Neuronal stem cell (in vitro differentiated cells): Measurements from ENCODE around the gene CKS2. TPM values are rescaled to one million over a fixed set of nuclear protein-coding genes. Genes with fewer than 3 reads are reported as not detected.
A peak's percentile ranks its signal among the peaks of the same experiment; 100 is the strongest.
"Not testable (repeated sequence)": the region's sequence is repeated elsewhere in the genome, so short reads cannot be mapped to it uniquely, and the experiment has no call there.

ENCODE experiments used
- DNase-seq: peaks from one replicate; pipeline ENCODE4 v3.0.0-alpha.2; 2013; ENCODE audit warnings: low spot score
- H2AFZ ChIP-seq: one replicate; pipeline ENCODE4 v1.6.1; 2013; ENCODE audit warnings: mild to moderate bottlenecking, low read length, inconsistent platforms
- H2AK5ac ChIP-seq: 2 replicates; pipeline ENCODE4 v1.6.1; 2013; ENCODE audit warnings: low read depth, mild to moderate bottlenecking, inconsistent platforms, low read length, moderate library complexity, mixed read lengths
- H2BK120ac ChIP-seq: 2 replicates; pipeline ENCODE4 v1.6.1; 2013; ENCODE audit warnings: low read depth, mild to moderate bottlenecking, inconsistent platforms, low read length, moderate library complexity, mixed read lengths
- H2BK12ac ChIP-seq: one replicate; pipeline ENCODE4 v1.6.1; 2013; ENCODE audit warnings: low read length, inconsistent platforms
- H2BK15ac ChIP-seq: 2 replicates; pipeline ENCODE4 v1.6.1; 2013; ENCODE audit warnings: mild to moderate bottlenecking, low read length, inconsistent platforms, mixed read lengths
- H2BK5ac ChIP-seq: one replicate; pipeline ENCODE4 v1.6.1; 2013; ENCODE audit warnings: inconsistent platforms, mild to moderate bottlenecking, low read length, moderate library complexity
- H3K14ac ChIP-seq: one replicate; pipeline ENCODE4 v1.6.1; 2013; ENCODE audit warnings: low read length, inconsistent platforms
- H3K18ac ChIP-seq: 2 replicates; pipeline ENCODE4 v1.6.1; 2013; ENCODE audit warnings: low read length, inconsistent platforms
- H3K23ac ChIP-seq: 2 replicates; pipeline ENCODE4 v1.6.1; 2013; ENCODE audit warnings: low read depth, mild to moderate bottlenecking, mixed read lengths, low read length, inconsistent platforms; ENCODE audit not compliant: poor library complexity
- H3K27ac ChIP-seq: replicated peaks from 3 replicates; pipeline ENCODE4 v1.5.1; 2013; ENCODE audit warnings: low read length, inconsistent platforms
- H3K27me3 ChIP-seq, 3 experiments: 2 replicates each; pipeline ENCODE4 v1.6.1; 2013; ENCODE audit warnings: low read length in 3 of 3, mild to moderate bottlenecking in 2 of 3, inconsistent platforms in 1 of 3, low read depth in 1 of 3, mixed read lengths in 1 of 3, moderate library complexity in 1 of 3; ENCODE audit not compliant: control insufficient read depth in 3 of 3, insufficient read depth in 3 of 3
- H3K36me3 ChIP-seq, 2 donors: replicated peaks in 1 of 2; 2 replicates each; pipeline ENCODE4 v1.6.1; 2013; ENCODE audit warnings: low read length in 2 of 2; ENCODE audit not compliant: control insufficient read depth in 2 of 2, insufficient read depth in 2 of 2
- H3K4ac ChIP-seq: 2 replicates; pipeline ENCODE4 v1.6.1; 2013; ENCODE audit warnings: inconsistent platforms, mild to moderate bottlenecking, low read length, moderate library complexity
- H3K4me1 ChIP-seq, 2 donors: 1 replicate in 1 of 2; 2 replicates in 1 of 2; pipeline ENCODE4 v1.6.1; 2013; ENCODE audit warnings: low read length in 2 of 2, low read depth in 1 of 2; ENCODE audit not compliant: control insufficient read depth in 2 of 2, insufficient read depth in 1 of 2
- H3K4me2 ChIP-seq: one replicate; pipeline ENCODE4 v1.6.1; 2013; ENCODE audit warnings: mild to moderate bottlenecking, low read length, inconsistent platforms; ENCODE audit not compliant: insufficient read depth, poor library complexity, severe bottlenecking
- H3K4me3 ChIP-seq, 2 donors: 2 replicates each; pipeline ENCODE4 v1.5.1; 2013; ENCODE audit warnings: low read length in 2 of 2, mild to moderate bottlenecking in 2 of 2, inconsistent platforms in 1 of 2, moderate library complexity in 1 of 2
- H3K79me1 ChIP-seq: one replicate; pipeline ENCODE4 v1.6.1; 2013; ENCODE audit warnings: low read depth, mild to moderate bottlenecking, inconsistent platforms, low read length, moderate library complexity
- H3K9ac ChIP-seq: one replicate; pipeline ENCODE4 v1.6.1; 2013; ENCODE audit warnings: mild to moderate bottlenecking, low read depth, low read length, inconsistent platforms; ENCODE audit not compliant: poor library complexity
- H3K9me3 ChIP-seq, 2 donors: replicated peaks in 1 of 2; 2 replicates each; pipeline versions ENCODE3 to v1.6.1; 2013; ENCODE audit warnings: low read length in 2 of 2, mild to moderate bottlenecking in 2 of 2, inconsistent platforms in 1 of 2, low read depth in 1 of 2, mixed read lengths in 1 of 2, moderate library complexity in 1 of 2; ENCODE audit not compliant: control insufficient read depth in 2 of 2, insufficient read depth in 1 of 2
- H4K8ac ChIP-seq: one replicate; pipeline ENCODE4 v1.6.1; 2013; ENCODE audit warnings: low read depth, mild to moderate bottlenecking, inconsistent platforms, low read length, moderate library complexity
- H4K91ac ChIP-seq: one replicate; pipeline ENCODE4 v1.6.1; 2013; ENCODE audit warnings: low read length, low read depth, mild to moderate bottlenecking, inconsistent platforms; ENCODE audit not compliant: poor library complexity
- WGBS, 2 donors: extraction: QIAGEN DNeasy Blood & Tissue Kit; methylation state at CpG; one replicate each; pipeline ENCODE4 v1.1.7; 2013; ENCODE audit warnings: missing lambda C conversion rate in 2 of 2, mixed read lengths in 1 of 2; ENCODE audit not compliant: insufficient read length in 2 of 2, insufficient replicate concordance in 1 of 2; ENCODE audit errors: extremely low coverage in 2 of 2; 5-methylcytosine and 5-hydroxymethylcytosine counted together
- polyA plus RNA-seq, 2 experiments: library from polyadenylated mRNA; stranded (reverse); fragments of 200-250 nt; gene quantifications; one replicate each; pipeline ENCODE4 v1.2.3, GENCODE V29; 2013

The CKS2 gene
- polyA plus RNA-seq (2013, experiment 1 of 2): 325 TPM
- polyA plus RNA-seq (2013, experiment 2 of 2): 323 TPM

GRCh38 chr9:89310475-89311345, at the start of gene CKS2:
Gene CKS2 (plus strand): TSS chr9:89311195. CDS start chr9:89311293, 98 bp downstream.
- Histone ChIP-seq H3K79me1 (peaks cover 2% of the 10 kb centered on the region), H4K91ac (no peak within 1 kb of the TSS), H3K14ac (peak within 1 kb of the TSS; percentile 82), H3K27me3 (no peaks in the 10 kb centered on the region), H2AFZ (peak within 1 kb of the TSS; percentile 82), H3K4ac (peak within 1 kb of the TSS; percentile 89), H2BK120ac (no peak within 1 kb of the TSS), H2BK5ac (peak within 1 kb of the TSS; percentile 95), H2BK12ac (no peak within 1 kb of the TSS), H3K27ac (peak within 1 kb of the TSS; percentile 92), H2BK15ac (peak within 1 kb of the TSS; percentile 55), H3K4me2 (peak within 1 kb of the TSS; percentile 66), H3K18ac (peak within 1 kb of the TSS; percentile 97), H3K4me3 (peak within 1 kb of the TSS; percentile 92 to 98), H3K4me1 (peaks cover 3 to 11% of the 10 kb centered on the region in 2 donors), H3K9me3 (no peaks in the 10 kb centered on the region), H3K36me3 (peaks cover 6 to 53% of the 10 kb centered on the region in 2 donors), H3K23ac (peak within 1 kb of the TSS; percentile 99), H3K9ac (peak within 1 kb of the TSS; percentile 96), H4K8ac (no peak within 1 kb of the TSS), H2AK5ac (peak within 1 kb of the TSS; percentile 98)
- peak; percentile 100 for DNase-seq
- WGBS, 2 donors: no CpG with 5 or more reads among the region's 86 CpGs

- Histone ChIP-seq H3K14ac (no peak overlapping the region), H2BK5ac (no peak overlapping the region), H2BK12ac (no peak overlapping the region), H3K9ac (no peak overlapping the region), H3K23ac (no peak overlapping the region), H3K4me1 (no peaks in the 10 kb centered on the region), H3K27ac (no peak overlapping the region), H2BK120ac (no peak overlapping the region), H2AFZ (no peak overlapping the region), H3K18ac (no peak overlapping the region), H2AK5ac (no peak overlapping the region), H4K8ac (no peak overlapping the region), H3K36me3 (peaks cover 0 to 3% of the 10 kb centered on the region in 2 donors), H2BK15ac (no peak overlapping the region), H3K27me3 (no peaks in the 10 kb centered on the region), H3K79me1 (no peaks in the 10 kb centered on the region), H3K9me3 (peaks cover 3 to 44% of the 10 kb centered on the region in 2 donors), H3K4me3 (no peak overlapping the region), H3K4me2 (no peak overlapping the region), H4K91ac (no peak overlapping the region), H3K4ac (no peak overlapping the region)
- WGBS, 2 donors: no CpG with 5 or more reads among the region's 3 CpGs
- DNase-seq: no peak
Measured at GRCh38 chr9:89273528-89274279, 37.3 kb upstream of the CKS2 start.

DNA sequence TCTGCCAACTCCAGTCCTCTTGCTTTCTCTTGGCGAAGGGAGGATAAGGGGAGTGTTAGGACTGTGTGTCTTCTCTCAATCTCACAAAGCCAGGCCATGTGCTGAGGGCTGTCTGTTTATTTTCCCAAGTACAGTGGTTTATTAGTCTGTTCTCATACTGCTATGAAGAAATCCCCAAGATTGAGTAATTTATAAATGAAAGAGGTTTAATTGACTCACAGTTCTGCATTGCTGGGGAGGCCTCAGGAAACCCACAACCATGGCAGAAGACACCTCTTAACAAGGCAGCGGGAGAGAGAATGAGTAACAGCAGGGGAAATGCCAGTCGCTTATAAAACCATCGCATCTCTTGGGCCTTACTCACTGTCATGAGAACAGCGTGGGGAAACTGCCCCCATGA, 36.2 kb upstream of the CKS2 start:
- H3K27me3 ChIP-seq: no peaks in the 10 kb centered on the region
- H3K4me1 ChIP-seq: no peaks in the 10 kb centered on the region
- H3K14ac ChIP-seq: no peak overlapping the region
- H2BK5ac ChIP-seq: no peak overlapping the region
- H4K8ac ChIP-seq: no peak overlapping the region
- DNase-seq: no peak
- WGBS, 2 donors: no CpG with 5 or more reads among the region's 5 CpGs
- H3K79me1 ChIP-seq: no peaks in the 10 kb centered on the region
- H3K9me3 ChIP-seq: peaks cover 3 to 44% of the 10 kb centered on the region in 2 donors
- H3K36me3 ChIP-seq: peaks cover 0 to 3% of the 10 kb centered on the region in 2 donors
- no peak overlapping the region for H3K9ac ChIP-seq
- H3K23ac ChIP-seq: no peak overlapping the region
- no peak overlapping the region for H2BK15ac ChIP-seq
- no peak overlapping the region for H2BK120ac ChIP-seq
- no peak overlapping the region for H3K4me3 ChIP-seq
- no peak overlapping the region for H2AK5ac ChIP-seq
- H3K18ac ChIP-seq: no peak overlapping the region
- no peak overlapping the region for H3K4me2 ChIP-seq
- H2AFZ ChIP-seq: no peak overlapping the region
- no peak overlapping the region for H3K4ac ChIP-seq
- H3K27ac ChIP-seq: no peak overlapping the region
- H4K91ac ChIP-seq: no peak overlapping the region
- H2BK12ac ChIP-seq: no peak overlapping the region

GRCh38 chr9:89276040-89276439, 35.0 kb upstream of the CKS2 start:
- H3K4ac ChIP-seq, H2BK15ac ChIP-seq, H3K36me3 ChIP-seq, H3K23ac ChIP-seq, H3K4me2 ChIP-seq, H3K27me3 ChIP-seq, H3K4me3 ChIP-seq, H2AFZ ChIP-seq, H3K9ac ChIP-seq, H2BK12ac ChIP-seq, H3K79me1 ChIP-seq, H2BK5ac ChIP-seq, H3K27ac ChIP-seq, H4K8ac ChIP-seq, H2AK5ac ChIP-seq, H3K14ac ChIP-seq, H4K91ac ChIP-seq, DNase-seq, H3K18ac ChIP-seq, H3K4me1 ChIP-seq, H2BK120ac ChIP-seq: not testable (repeated sequence)
- peaks cover 3 to 44% of the 10 kb centered on the region in 2 donors for H3K9me3 ChIP-seq
- WGBS, 2 donors: no CpG with 5 or more reads among the region's 2 CpGs
